Activated T-cell treated with anti-CD3 and anti-CD28 coated beads, Interleukin-2, amount 50 U/mL, for 72 hours (primary cell): Measurements from ENCODE around the gene DDX24. TPM values are rescaled to one million over a fixed set of nuclear protein-coding genes. Genes with fewer than 3 reads are reported as not detected.

Source experiments
- ATAC-seq, 2 donors: fragments of 150-1000 bp; cut with Tn5 transposase; replicated peaks in 1 of 2; 2 replicates each; pipeline ENCODE4 v1.10.0; 2021; ENCODE audit warnings: moderate library complexity in 2 of 2, mild to moderate bottlenecking in 1 of 2
- DNase-seq, 2 donors: peaks; one replicate each; pipeline ENCODE4 v3.0.0; 2021 to 2022; ENCODE audit warnings: mixed read lengths in 1 of 2
- H3K27ac Mint-ChIP-seq: one replicate; pipeline ENCODE4 v1.8.0; 2022; ENCODE audit warnings: mild to moderate bottlenecking, moderate library complexity, mixed read lengths
- H3K27me3 Mint-ChIP-seq: one replicate; pipeline ENCODE4 v1.8.0; 2022; ENCODE audit warnings: low read depth, mixed read lengths
- H3K36me3 Mint-ChIP-seq, 2 donors: one replicate each; pipeline ENCODE4 v1.8.0; 2022; ENCODE audit warnings: mixed read lengths in 2 of 2, mild to moderate bottlenecking in 1 of 2; ENCODE audit not compliant: insufficient read depth in 2 of 2
- H3K4me1 Mint-ChIP-seq: one replicate; pipeline ENCODE4 v1.8.0; 2022; ENCODE audit warnings: low read depth, mixed read lengths
- H3K4me3 Mint-ChIP-seq, 2 donors: one replicate each; pipeline ENCODE4 v1.8.0; 2022; ENCODE audit warnings: mild to moderate bottlenecking in 2 of 2, mixed read lengths in 2 of 2, moderate library complexity in 2 of 2
- H3K9me3 Mint-ChIP-seq, 2 donors: one replicate each; pipeline ENCODE4 v1.8.0; 2022; ENCODE audit warnings: mixed read lengths in 2 of 2
- total RNA-seq, 2 donors: library from RNA; stranded (reverse); gene quantifications; one replicate each; pipeline ENCODE4 v1.2.3, GENCODE V29; 2022

Gene DDX24
- total RNA-seq, 2 donors from 2014 or later: 193 to 197 TPM

DNA sequence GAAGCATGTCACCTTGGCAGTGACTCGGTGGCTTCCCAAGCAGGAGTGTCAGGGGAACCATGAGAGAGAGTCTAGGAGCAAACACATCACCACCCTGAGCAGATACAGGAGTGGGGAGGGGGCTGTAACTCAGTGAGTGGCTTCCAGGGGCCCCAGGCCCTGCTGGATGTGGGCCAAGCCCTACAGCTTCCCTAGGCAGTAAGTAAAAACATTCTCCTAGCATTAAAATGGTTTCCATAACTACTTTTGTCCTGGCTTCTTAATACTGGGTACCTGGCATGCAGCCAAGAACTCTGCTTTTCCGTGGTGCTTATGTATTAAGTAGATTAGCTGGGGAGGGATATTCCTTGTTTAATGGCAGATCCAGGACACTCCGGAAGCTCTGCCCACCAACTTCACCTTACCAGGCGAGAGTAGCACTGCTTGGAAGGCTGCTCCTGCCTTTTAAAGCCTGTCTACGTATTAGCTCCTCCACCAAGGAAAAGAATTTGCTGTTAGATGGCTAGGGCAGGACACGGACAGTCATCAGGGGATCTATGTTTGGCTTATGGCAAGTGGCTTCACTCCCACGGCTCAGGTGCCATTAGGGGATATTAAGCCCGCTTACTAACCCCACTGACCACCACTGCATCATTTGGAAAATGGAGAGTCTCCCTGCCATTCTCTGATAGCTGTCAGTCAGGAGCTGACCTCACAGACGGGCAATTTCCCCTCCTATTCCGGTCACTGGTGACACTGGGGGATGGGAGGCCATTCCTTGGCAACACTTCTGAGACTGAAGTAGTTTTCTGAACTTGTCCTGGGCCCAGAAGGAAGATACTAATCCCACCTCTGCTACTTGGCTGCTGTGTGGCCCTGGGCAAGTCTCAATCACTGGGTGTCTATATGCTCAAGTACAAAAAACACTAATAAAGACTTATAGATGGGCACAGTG lies 32.0 kb downstream of the DDX24 start:
- H3K27ac Mint-ChIP-seq: no peak overlapping the region
- H3K9me3 Mint-ChIP-seq: no peaks in the 10 kb centered on the region
- H3K4me1 Mint-ChIP-seq: peaks cover 6% of the 10 kb centered on the region
- peaks cover 10 to 33% of the 10 kb centered on the region in 2 donors for H3K36me3 Mint-ChIP-seq
- no peak for ATAC-seq
- no peak overlapping the region for H3K4me3 Mint-ChIP-seq
- no peaks in the 10 kb centered on the region for H3K27me3 Mint-ChIP-seq
- DNase-seq: no peak

- Mint-ChIP-seq H3K9me3 (no peaks in the 10 kb centered on the region), H3K36me3 (peaks cover 10 to 26% of the 10 kb centered on the region in 2 donors)
Observed at GRCh38 chr14:94047581-94047980, 33.4 kb downstream of the DDX24 start.

GRCh38 chr14:94046696-94047250 lies 34.2 kb downstream of the DDX24 start:
- DNase-seq: no peak
- no peak overlapping the region for H3K27ac Mint-ChIP-seq
- H3K4me3 Mint-ChIP-seq: no peak overlapping the region

More at GRCh38 chr14:94047581-94047980, 33.4 kb downstream of the DDX24 start:
- ATAC-seq: no peak
- Mint-ChIP-seq H3K27me3 (no peaks in the 10 kb centered on the region), H3K4me3 (no peak overlapping the region), H3K4me1 (peaks cover 6% of the 10 kb centered on the region), H3K27ac (no peak overlapping the region)
- no peak for DNase-seq

DNA sequence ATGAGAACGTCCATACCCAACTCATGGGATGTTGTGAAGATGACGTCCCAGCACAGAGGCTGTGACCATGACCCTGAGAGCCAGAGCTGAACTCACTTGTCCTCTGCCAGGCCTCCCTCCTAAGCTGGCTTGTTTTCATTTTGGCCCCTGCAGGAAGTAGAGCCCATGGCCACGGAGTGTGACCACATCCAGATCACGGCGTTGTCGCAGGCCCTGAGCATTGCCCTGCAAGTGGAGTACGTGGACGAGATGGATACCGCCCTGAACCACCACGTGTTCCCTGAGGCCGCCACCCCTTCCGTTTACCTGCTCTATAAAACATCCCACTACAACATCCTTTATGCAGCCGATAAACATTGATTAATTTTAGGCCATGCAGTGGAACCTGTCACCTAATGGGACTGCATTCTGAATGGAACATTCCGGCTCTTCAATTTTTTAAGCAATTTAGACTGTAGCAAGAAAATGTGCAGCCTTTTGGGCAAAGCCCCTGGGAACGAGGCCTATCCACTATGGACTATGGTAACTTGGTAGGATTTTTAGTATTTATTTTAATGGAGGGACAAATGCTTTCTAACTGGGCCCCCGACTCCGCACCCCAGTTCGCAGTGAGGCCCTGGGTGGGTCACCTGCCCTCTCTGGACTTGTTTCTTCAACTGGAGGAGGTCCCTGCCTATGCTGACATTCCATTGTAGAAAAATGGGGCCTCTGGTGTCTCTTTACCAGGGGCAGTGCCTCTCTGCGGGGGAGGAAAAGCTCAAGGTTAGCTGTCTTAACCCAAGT lies 35.2 kb downstream of the DDX24 start:
- H3K27ac Mint-ChIP-seq: peak overlapping the region; percentile 10
- H3K27me3 Mint-ChIP-seq: no peaks in the 10 kb centered on the region
- no peaks in the 10 kb centered on the region for H3K4me1 Mint-ChIP-seq
- no peak overlapping the region for H3K4me3 Mint-ChIP-seq
- no peak for DNase-seq
- H3K9me3 Mint-ChIP-seq: no peaks in the 10 kb centered on the region
- ATAC-seq: no peak
- peaks cover 7 to 14% of the 10 kb centered on the region in 2 donors for H3K36me3 Mint-ChIP-seq

More at GRCh38 chr14:94046696-94047250, 34.2 kb downstream of the DDX24 start:
- Mint-ChIP-seq H3K27me3 (no peaks in the 10 kb centered on the region), H3K9me3 (no peaks in the 10 kb centered on the region), H3K4me1 (peaks cover under 1% of the 10 kb centered on the region), H3K36me3 (peaks cover 9 to 21% of the 10 kb centered on the region in 2 donors)
- ATAC-seq: no peak

DNA sequence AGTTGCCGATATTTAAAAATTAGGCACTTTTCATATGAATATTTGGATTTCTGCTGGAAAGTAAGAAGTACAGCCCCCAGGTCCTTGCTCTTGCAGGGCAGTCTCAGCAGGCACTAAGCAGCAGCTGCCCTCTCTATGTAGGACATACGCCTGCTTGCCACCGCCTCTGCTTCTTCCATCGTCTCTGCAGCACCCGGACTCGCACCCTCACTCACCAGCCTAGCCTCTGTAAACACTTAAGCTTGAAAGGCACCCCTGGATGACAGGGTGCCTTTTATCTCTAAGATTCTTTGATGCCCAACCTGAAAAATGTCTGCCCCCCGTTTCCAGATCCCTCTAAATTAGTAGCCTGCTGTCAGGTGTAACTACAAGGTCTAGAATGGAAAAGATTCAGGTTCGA lies 35.9 kb downstream of the DDX24 start:
- Mint-ChIP-seq H3K27me3 (no peaks in the 10 kb centered on the region), H3K36me3 (peaks cover 5 to 9% of the 10 kb centered on the region in 2 donors), H3K27ac (no peak overlapping the region), H3K9me3 (no peaks in the 10 kb centered on the region), H3K4me1 (no peaks in the 10 kb centered on the region), H3K4me3 (no peak overlapping the region)
- no peak for ATAC-seq
- DNase-seq: no peak

GRCh38 chr14:94044476-94045091 lies 36.4 kb downstream of the DDX24 start:
- no peak overlapping the region for H3K4me3 Mint-ChIP-seq
- DNase-seq: no peak
- H3K36me3 Mint-ChIP-seq: peaks cover 3 to 6% of the 10 kb centered on the region in 2 donors
- no peaks in the 10 kb centered on the region for H3K27me3 Mint-ChIP-seq
- H3K27ac Mint-ChIP-seq: no peak overlapping the region
- no peak for ATAC-seq
- H3K4me1 Mint-ChIP-seq: no peaks in the 10 kb centered on the region
- no peaks in the 10 kb centered on the region for H3K9me3 Mint-ChIP-seq

- no peak overlapping the region for H3K4me3 Mint-ChIP-seq
- peaks cover 3 to 5% of the 10 kb centered on the region in 2 donors for H3K36me3 Mint-ChIP-seq
- DNase-seq: no peak
- ATAC-seq: no peak
- H3K27me3 Mint-ChIP-seq: no peaks in the 10 kb centered on the region
- no peaks in the 10 kb centered on the region for H3K9me3 Mint-ChIP-seq
- H3K27ac Mint-ChIP-seq: no peak overlapping the region
- no peaks in the 10 kb centered on the region for H3K4me1 Mint-ChIP-seq
Observed at GRCh38 chr14:94043756-94044475, 37.1 kb downstream of the DDX24 start.

DNA sequence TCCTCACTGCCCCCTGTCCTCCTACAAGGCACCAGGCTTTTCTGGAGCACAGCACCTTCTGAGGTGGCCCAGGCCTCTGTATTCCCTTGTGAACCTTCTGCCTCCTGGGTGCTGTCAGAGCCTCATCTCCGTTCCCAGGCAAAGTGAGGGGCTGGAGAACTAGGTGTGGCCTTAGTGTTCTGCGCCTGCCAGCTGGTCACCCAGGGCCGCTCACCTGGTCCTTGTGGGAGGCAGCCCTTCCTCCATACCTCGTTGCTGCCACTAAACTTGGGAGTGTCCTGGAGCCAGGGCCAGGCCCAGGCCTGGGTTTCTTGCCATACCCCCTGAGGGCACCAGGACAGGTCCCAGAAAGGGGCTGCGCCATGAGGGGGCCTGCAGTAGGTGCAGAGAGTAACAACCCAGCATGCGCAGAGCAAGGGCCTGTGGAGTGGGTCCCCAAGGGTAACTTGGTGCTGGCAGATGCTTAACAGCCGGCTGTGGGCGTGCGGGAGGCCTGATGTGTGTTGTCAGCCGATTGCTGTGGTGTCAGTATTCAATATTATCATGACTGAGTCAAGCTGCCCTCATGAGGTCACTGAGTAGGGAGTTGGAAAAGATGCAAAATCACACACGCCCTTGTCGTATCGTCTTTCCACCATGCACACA lies 37.8 kb downstream of the DDX24 start:
- H3K27ac Mint-ChIP-seq: no peak overlapping the region
- DNase-seq: no peak
- H3K4me3 Mint-ChIP-seq: no peak overlapping the region
- no peak for ATAC-seq
- no peaks in the 10 kb centered on the region for H3K4me1 Mint-ChIP-seq
- H3K9me3 Mint-ChIP-seq: no peaks in the 10 kb centered on the region
- H3K27me3 Mint-ChIP-seq: no peaks in the 10 kb centered on the region
- peaks cover 3 to 5% of the 10 kb centered on the region in 2 donors for H3K36me3 Mint-ChIP-seq

- Mint-ChIP-seq H3K4me3 (no peak overlapping the region), H3K36me3 (peaks cover 0 to 5% of the 10 kb centered on the region in 2 donors), H3K27me3 (no peaks in the 10 kb centered on the region), H3K4me1 (no peaks in the 10 kb centered on the region), H3K27ac (no peak overlapping the region), H3K9me3 (no peaks in the 10 kb centered on the region)
- DNase-seq: no peak
- peak in 1 of 2 donors; percentile 7 for ATAC-seq
Observed at GRCh38 chr14:94042433-94043091, 38.4 kb downstream of the DDX24 start.

- peaks cover 0 to 3% of the 10 kb centered on the region in 2 donors for H3K36me3 Mint-ChIP-seq
- no peak for DNase-seq
- H3K4me3 Mint-ChIP-seq: no peak overlapping the region
- peaks cover 2% of the 10 kb centered on the region for H3K4me1 Mint-ChIP-seq
- no peak overlapping the region for H3K27ac Mint-ChIP-seq
- H3K9me3 Mint-ChIP-seq: no peaks in the 10 kb centered on the region
- H3K27me3 Mint-ChIP-seq: no peaks in the 10 kb centered on the region
- ATAC-seq: peak; percentile 3 to 6
Observed at GRCh38 chr14:94041551-94042346, 39.3 kb downstream of the DDX24 start.

DNA sequence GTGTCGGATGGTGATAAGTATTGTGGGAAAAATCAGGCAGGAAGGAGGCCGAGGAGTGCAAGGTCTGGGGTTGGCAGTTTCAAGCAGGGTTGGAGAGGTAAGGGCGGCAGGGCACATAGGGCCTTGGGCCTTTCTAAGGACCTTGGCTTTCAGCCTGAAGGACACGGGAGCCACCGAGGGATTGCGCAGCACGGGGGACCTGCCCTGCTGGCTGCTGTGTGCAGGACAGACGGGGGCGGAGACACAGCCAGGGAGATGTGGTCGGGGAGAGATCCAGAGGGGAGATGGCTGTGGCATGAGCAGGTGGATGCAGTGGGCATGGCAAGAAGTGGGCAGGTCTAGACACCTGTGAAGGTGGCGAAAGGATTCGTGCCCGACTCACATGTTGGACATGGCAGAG lies 40.2 kb downstream of the DDX24 start:
- peaks cover 0 to 3% of the 10 kb centered on the region in 2 donors for H3K36me3 Mint-ChIP-seq
- H3K27me3 Mint-ChIP-seq: no peaks in the 10 kb centered on the region
- ATAC-seq (no peak), DNase-seq (no peak)
- peaks cover 5% of the 10 kb centered on the region for H3K4me1 Mint-ChIP-seq
- H3K9me3 Mint-ChIP-seq: no peaks in the 10 kb centered on the region
- no peak overlapping the region for H3K27ac Mint-ChIP-seq
- no peak overlapping the region for H3K4me3 Mint-ChIP-seq
